ENCODE results near the gene CLDN7. TPM values are rescaled to one million over a fixed set of nuclear protein-coding genes. Genes with fewer than 3 reads are reported as not detected.
A peak's percentile ranks its signal among the peaks of the same experiment; 100 is the strongest.

The CLDN7 gene
- total RNA-seq, 4 donors from 2014 or later = 3.0 to 9.0 (median 7.4) TPM

DNA sequence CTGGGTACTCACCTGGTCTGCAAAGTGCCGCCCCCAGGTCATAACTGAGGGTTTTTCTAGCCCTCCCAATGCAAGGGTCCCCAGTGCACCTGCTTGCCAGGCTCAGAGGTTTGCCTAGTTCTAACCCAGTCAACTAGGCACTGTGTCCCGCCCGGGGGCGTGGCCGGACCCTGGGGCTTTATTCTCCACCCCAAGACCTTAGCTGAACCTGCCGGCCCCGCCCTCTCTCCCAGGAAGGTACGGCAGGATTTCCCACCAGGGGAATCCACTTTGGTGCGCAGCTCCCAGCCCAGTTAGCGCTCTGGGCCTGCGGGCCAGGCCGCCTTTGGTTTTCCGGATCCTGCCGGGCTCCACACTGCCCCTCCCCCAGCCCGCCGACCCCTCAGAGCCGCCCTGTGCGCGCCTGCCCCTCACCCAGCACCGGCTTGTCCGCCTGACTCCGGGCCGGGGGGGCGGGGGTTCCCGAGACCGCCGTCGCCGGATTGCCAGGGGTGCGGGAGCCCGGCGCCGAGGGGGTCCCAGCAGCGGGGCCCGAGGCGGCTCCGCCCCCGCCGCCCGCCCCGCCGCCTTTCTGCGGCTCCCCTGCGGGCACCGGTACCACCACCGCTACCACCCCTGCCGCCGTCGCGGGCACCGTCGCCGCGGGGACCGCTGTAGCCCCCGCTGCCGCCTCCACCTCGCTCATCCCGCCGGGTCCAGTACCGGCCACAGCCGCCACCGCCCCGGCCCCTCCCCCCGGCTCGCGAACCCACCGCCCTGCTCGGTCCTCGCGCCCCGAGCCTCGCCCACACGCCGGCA lies 31.7 kb upstream of the CLDN7 start:
- peak; percentile 1 for ATAC-seq (ENCODE audit: low FRiP score)
- no peak for DNase-seq (ENCODE audit: low spot score)
- TF ChIP-seq, protein P1, sequence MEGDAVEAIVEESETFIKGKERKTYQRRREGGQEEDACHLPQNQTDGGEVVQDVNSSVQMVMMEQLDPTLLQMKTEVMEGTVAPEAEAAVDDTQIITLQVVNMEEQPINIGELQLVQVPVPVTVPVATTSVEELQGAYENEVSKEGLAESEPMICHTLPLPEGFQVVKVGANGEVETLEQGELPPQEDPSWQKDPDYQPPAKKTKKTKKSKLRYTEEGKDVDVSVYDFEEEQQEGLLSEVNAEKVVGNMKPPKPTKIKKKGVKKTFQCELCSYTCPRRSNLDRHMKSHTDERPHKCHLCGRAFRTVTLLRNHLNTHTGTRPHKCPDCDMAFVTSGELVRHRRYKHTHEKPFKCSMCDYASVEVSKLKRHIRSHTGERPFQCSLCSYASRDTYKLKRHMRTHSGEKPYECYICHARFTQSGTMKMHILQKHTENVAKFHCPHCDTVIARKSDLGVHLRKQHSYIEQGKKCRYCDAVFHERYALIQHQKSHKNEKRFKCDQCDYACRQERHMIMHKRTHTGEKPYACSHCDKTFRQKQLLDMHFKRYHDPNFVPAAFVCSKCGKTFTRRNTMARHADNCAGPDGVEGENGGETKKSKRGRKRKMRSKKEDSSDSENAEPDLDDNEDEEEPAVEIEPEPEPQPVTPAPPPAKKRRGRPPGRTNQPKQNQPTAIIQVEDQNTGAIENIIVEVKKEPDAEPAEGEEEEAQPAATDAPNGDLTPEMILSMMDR (IDR thresholded peaks at IDR 0.05) = no peak

DNA sequence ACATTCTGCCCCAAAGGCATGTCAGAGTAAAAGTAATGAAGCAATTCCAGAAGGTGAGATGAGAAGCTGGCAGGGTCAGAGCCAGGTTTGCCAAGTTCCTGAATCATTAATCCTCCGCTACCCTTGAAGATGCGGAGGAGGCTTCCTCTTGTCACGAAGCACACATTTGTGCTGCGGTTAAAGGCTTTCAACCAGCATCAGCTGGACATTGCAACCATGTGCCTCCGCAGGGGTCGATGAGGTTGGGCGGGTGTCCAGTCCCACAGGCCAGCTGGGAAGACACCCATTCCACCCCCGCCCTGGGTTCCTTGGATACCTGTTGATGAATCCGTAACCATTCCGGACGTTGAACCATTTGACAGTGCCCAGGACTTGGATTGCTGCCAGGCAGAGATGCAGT lies 30.9 kb upstream of the CLDN7 start:
- DNase-seq (ENCODE audit: low spot score) (no peak), ATAC-seq (ENCODE audit: low FRiP score) (peak; percentile 70)
- TF ChIP-seq, protein P1 (IDR thresholded peaks at IDR 0.05) = no peak

DNA sequence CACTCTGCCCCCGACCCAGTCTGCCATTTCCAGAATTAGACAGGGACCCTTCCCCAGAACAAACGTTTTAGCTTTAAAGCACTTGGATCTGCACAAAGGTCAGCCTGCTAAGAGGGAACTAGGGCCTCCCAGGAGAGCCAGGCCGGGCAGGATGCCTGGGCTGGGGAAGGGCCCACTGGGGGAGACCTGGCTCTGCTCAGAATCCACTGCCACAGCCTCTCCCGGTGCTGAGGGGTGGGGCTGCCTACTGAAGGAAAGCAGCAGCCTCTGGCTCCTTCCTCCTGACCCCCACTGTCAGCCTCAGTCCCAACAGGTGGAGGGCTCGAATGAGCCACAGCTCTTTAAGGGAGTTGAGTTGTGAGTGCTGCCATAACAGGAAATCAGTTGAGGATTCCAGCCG lies 30.5 kb upstream of the CLDN7 start:
- peak; percentile 41 for ATAC-seq (ENCODE audit: low FRiP score)
- TF ChIP-seq, protein P1 (IDR thresholded peaks at IDR 0.05) = no peak

DNA sequence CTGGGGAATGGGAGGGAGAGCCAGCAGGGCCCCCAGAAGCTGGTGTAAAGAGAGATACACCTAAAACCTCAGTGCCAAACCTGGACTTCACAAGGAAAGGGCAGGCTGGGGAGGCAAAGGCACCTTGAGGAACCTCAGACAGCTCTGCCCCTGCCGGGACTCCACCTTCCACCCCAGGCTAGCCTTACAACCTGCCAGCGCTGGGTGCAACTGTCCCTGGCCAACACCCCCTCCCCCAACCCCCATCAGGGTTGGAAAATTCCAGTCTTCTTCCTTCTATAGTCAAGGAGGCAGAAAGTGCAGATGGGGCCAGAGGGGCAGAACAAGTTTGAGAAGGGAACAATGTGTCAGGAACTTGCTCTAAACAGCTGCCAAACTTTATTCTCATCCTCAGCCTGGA lies 29.9 kb upstream of the CLDN7 start:
- DNase-seq (ENCODE audit: low spot score) = no peak
- no peak for ATAC-seq (ENCODE audit: low FRiP score)
- TF ChIP-seq, protein P1 (IDR thresholded peaks at IDR 0.05) = no peak

More for the DNA sequence above, 30.5 kb upstream of the CLDN7 start:
- no peak for DNase-seq (ENCODE audit: low spot score)

DNA sequence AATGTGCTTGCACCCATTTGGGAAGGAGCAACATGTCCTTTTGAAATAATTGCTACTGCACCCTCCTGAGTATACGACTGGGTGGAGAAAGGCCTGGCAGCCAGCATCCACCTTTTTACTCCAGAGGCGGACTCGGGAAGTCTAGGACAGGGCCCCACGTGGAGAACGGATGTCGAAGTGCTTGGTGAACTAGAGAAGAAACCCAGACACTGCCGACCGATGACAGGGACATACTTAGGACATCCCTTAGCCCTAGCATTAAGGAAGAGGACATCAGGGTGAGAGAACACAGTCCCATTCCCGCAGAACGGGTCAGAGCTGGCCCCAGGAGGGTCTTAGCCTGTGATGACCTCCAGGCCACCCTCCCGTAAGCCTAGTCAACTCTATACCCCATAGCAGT lies 28.4 kb upstream of the CLDN7 start:
- no peak for DNase-seq (ENCODE audit: low spot score)
- TF ChIP-seq, protein P1 (IDR thresholded peaks at IDR 0.05) = no peak
- no peak for ATAC-seq (ENCODE audit: low FRiP score)

DNA sequence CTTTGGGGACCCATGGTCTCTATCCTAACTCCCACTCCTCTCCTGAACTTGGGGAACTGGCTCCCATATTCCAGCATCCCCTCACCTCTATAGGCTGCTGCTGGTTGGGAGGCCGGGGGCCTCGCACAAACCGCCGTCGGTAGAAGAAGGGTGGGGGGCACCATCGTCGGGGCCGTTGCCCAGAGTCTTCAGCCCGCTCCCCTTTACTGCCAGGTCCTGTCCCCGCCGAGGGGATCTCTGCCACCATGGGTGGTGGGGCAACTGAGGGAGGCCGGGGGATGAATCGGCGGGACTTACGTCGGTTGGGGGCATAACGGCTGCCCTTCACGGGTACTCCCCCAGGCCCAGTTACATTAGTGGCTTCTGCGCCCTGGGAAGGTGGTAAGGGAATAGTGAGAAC lies 27.9 kb upstream of the CLDN7 start:
- ATAC-seq (ENCODE audit: low FRiP score) = no peak

More for the DNA sequence above, 27.9 kb upstream of the CLDN7 start:
- DNase-seq (ENCODE audit: low spot score) = no peak
- TF ChIP-seq, protein P1 (IDR thresholded peaks at IDR 0.05) = no peak
